ENCODE results near the gene SUPT3H.

DNA sequence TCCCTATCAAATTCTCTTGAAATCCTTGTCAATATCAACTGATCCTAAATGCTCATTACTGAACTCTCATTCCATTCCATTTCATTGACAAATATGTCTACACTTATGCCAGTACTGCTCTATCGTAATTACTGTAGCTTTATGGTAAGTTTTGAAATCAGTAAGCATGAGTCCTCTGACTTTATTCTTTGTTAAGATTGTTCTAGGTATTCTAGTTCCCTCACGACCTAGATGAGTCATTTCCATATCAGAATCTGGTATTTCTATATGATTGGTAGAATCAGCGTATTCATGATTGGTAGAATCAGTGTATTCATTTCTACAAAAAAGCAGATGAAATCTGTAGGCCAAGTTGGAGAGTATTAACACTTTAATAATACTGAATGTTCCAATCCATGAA, 368.2 kb downstream of the SUPT3H start:
- TF ChIP-seq CTCF (IDR thresholded peaks at IDR 0.05; ENCODE audit: low read depth, low read length, missing input control): no peak
- TF ChIP-seq YY1 (IDR thresholded peaks at IDR 0.05): no peak
- no peak for TF ChIP-seq RXRA (IDR thresholded peaks at IDR 0.05)
- TF ChIP-seq GABPA (IDR thresholded peaks at IDR 0.05 in 1 of 2, conservative IDR thresholded peaks at IDR 0.05 in 1 of 2): no peak
- no peak for TF ChIP-seq RAD21 (IDR thresholded peaks at IDR 0.05)
- no peak for TF ChIP-seq SP1 (IDR thresholded peaks at IDR 0.05)
- TF ChIP-seq, protein P1, sequence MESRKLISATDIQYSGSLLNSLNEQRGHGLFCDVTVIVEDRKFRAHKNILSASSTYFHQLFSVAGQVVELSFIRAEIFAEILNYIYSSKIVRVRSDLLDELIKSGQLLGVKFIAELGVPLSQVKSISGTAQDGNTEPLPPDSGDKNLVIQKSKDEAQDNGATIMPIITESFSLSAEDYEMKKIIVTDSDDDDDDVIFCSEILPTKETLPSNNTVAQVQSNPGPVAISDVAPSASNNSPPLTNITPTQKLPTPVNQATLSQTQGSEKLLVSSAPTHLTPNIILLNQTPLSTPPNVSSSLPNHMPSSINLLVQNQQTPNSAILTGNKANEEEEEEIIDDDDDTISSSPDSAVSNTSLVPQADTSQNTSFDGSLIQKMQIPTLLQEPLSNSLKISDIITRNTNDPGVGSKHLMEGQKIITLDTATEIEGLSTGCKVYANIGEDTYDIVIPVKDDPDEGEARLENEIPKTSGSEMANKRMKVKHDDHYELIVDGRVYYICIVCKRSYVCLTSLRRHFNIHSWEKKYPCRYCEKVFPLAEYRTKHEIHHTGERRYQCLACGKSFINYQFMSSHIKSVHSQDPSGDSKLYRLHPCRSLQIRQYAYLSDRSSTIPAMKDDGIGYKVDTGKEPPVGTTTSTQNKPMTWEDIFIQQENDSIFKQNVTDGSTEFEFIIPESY (IDR thresholded peaks at IDR 0.05): no peak
- no peak for TF ChIP-seq JUND (IDR thresholded peaks at IDR 0.05)
- no peak for TF ChIP-seq EGR1 (IDR thresholded peaks at IDR 0.05; ENCODE audit: low read depth in 2 of 2)
- TF ChIP-seq TAF1 (conservative IDR thresholded peaks at IDR 0.05): no peak
- TF ChIP-seq, protein P2, sequence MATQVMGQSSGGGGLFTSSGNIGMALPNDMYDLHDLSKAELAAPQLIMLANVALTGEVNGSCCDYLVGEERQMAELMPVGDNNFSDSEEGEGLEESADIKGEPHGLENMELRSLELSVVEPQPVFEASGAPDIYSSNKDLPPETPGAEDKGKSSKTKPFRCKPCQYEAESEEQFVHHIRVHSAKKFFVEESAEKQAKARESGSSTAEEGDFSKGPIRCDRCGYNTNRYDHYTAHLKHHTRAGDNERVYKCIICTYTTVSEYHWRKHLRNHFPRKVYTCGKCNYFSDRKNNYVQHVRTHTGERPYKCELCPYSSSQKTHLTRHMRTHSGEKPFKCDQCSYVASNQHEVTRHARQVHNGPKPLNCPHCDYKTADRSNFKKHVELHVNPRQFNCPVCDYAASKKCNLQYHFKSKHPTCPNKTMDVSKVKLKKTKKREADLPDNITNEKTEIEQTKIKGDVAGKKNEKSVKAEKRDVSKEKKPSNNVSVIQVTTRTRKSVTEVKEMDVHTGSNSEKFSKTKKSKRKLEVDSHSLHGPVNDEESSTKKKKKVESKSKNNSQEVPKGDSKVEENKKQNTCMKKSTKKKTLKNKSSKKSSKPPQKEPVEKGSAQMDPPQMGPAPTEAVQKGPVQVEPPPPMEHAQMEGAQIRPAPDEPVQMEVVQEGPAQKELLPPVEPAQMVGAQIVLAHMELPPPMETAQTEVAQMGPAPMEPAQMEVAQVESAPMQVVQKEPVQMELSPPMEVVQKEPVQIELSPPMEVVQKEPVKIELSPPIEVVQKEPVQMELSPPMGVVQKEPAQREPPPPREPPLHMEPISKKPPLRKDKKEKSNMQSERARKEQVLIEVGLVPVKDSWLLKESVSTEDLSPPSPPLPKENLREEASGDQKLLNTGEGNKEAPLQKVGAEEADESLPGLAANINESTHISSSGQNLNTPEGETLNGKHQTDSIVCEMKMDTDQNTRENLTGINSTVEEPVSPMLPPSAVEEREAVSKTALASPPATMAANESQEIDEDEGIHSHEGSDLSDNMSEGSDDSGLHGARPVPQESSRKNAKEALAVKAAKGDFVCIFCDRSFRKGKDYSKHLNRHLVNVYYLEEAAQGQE (IDR thresholded peaks at IDR 0.05): no peak
- TF ChIP-seq MAX (IDR thresholded peaks at IDR 0.05): no peak
